Esophagus squamous epithelium (tissue), 5 donors: Measurements from ENCODE around the gene GPR161. TPM values are rescaled to one million over a fixed set of nuclear protein-coding genes. Genes with fewer than 3 reads are reported as not detected.
A peak's percentile ranks its signal among the peaks of the same experiment; 100 is the strongest.

Experiments used
- DNase-seq: peaks from one replicate; lab custom pipeline; 2025; lab: John Stamatoyannopoulos, UW
- H3K27ac ChIP-seq, 4 donors: fragments of 200-600 bp; sonication (generic); one replicate each; pipeline ENCODE4 v1.5.1; 2016 to 2019; ENCODE audit warnings: mild to moderate bottlenecking in 1 of 4
- H3K27me3 ChIP-seq, 4 donors: fragments of 200-600 bp; sonication (generic); 1 replicate in 3 of 4; 2 replicates in 1 of 4; pipeline versions ENCODE4 v1.5.1 to v1.6.0; 2017 to 2021; ENCODE audit warnings: antibody characterized with exemption in 1 of 4
- H3K36me3 ChIP-seq, 3 donors: fragments of 200-600 bp; sonication (generic); one replicate each; pipeline ENCODE4 v1.5.1; 2016 to 2019
- H3K4me1 ChIP-seq, 3 donors: fragments of 200-600 bp; sonication (generic); one replicate each; pipeline ENCODE4 v1.5.1; 2017 to 2019
- H3K4me3 ChIP-seq, 4 donors: fragments of 200-600 bp; sonication (generic); 1 replicate in 3 of 4; 2 replicates in 1 of 4; pipeline ENCODE4 v1.5.1; 2016 to 2019; ENCODE audit warnings: mild to moderate bottlenecking in 2 of 4, moderate library complexity in 1 of 4
- H3K9me3 ChIP-seq, 3 donors: fragments of 200-600 bp; sonication (generic); one replicate each; pipeline ENCODE4 v1.5.1; 2016 to 2019
- POLR2A ChIP-seq, 4 donors: fragments of 450-650 bp; IDR thresholded peaks; one replicate each; pipeline ENCODE4 v1.6.1; 2017; ENCODE audit warnings: antibody characterized with exemption in 4 of 4, mild to moderate bottlenecking in 4 of 4, moderate library complexity in 3 of 4
- WGBS, 2 donors: methylation state at CpG; one replicate each; pipeline ENCODE4 v1.1.5; 2018; 5-methylcytosine and 5-hydroxymethylcytosine counted together
- intact Hi-C: fragments of 100-400 bp; cut with DNase I; formaldehyde crosslinking; loops from one replicate; pipeline ENCODE4 v1.15.0; 2022
- total RNA-seq, 4 donors: library from RNA; depleted of rRNA; stranded (reverse); fragments of >200 nt; gene quantifications; one replicate each; pipeline ENCODE4 v1.1.0, GENCODE V29; 2016
- TF ChIP-seq, protein P1 (sequence below), 6 experiments: fragments of 450-650 bp in 4 of 6; fragments of 200-600 bp in 2 of 6; sonication (generic) in 2 of 6; IDR thresholded peaks; one replicate each; pipeline ENCODE4 v1.5.1; 2016 to 2019; ENCODE audit warnings: antibody characterized with exemption in 6 of 6, mild to moderate bottlenecking in 4 of 6, moderate library complexity in 4 of 6
- donor health status: DM: yes; HTN: yes; CAD: no.

GPR161 gene
- total RNA-seq, 4 donors from 2014 or later: 1.7 to 12.2 (median 3.9) TPM

DNA sequence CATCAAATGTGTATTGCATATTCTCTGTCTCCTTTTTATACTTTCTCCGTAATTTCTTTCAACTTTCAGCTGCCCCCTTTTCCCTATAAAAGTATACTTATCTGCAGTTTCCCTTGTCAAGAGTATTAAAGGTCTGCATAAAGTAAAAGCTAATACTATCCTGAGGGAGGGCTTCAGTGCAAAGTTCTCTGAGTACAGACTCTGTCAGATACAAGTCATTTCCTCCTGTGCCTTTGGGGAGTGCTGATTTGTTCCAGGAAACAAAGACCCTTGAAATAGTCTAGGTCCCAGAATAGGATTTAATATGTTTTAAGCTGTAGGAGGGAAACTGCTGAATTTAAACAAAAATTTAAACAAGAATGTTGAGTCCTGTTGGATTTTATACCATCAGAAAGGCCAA lies 11.7 kb downstream of the GPR161 start:
- H3K36me3 ChIP-seq: peaks cover 0 to 7% (median 0%) of the 10 kb centered on the region in 3 donors
- no peak for TF ChIP-seq POLR2A (IDR thresholded peaks at IDR 0.05)
- TF ChIP-seq, protein P1, sequence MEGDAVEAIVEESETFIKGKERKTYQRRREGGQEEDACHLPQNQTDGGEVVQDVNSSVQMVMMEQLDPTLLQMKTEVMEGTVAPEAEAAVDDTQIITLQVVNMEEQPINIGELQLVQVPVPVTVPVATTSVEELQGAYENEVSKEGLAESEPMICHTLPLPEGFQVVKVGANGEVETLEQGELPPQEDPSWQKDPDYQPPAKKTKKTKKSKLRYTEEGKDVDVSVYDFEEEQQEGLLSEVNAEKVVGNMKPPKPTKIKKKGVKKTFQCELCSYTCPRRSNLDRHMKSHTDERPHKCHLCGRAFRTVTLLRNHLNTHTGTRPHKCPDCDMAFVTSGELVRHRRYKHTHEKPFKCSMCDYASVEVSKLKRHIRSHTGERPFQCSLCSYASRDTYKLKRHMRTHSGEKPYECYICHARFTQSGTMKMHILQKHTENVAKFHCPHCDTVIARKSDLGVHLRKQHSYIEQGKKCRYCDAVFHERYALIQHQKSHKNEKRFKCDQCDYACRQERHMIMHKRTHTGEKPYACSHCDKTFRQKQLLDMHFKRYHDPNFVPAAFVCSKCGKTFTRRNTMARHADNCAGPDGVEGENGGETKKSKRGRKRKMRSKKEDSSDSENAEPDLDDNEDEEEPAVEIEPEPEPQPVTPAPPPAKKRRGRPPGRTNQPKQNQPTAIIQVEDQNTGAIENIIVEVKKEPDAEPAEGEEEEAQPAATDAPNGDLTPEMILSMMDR (IDR thresholded peaks at IDR 0.05): no peak
- no peak overlapping the region for H3K4me3 ChIP-seq
- intact Hi-C loops: no loop called here
- no peak overlapping the region for H3K27ac ChIP-seq
- WGBS, 2 donors: 93 to 94% methylated on average over 1 of the region's 1 CpG
- H3K9me3 ChIP-seq: no peaks in the 10 kb centered on the region
- DNase-seq: no peak
- no peaks in the 10 kb centered on the region for H3K27me3 ChIP-seq
- peaks cover 19 to 36% (median 20%) of the 10 kb centered on the region in 3 donors for H3K4me1 ChIP-seq

DNA sequence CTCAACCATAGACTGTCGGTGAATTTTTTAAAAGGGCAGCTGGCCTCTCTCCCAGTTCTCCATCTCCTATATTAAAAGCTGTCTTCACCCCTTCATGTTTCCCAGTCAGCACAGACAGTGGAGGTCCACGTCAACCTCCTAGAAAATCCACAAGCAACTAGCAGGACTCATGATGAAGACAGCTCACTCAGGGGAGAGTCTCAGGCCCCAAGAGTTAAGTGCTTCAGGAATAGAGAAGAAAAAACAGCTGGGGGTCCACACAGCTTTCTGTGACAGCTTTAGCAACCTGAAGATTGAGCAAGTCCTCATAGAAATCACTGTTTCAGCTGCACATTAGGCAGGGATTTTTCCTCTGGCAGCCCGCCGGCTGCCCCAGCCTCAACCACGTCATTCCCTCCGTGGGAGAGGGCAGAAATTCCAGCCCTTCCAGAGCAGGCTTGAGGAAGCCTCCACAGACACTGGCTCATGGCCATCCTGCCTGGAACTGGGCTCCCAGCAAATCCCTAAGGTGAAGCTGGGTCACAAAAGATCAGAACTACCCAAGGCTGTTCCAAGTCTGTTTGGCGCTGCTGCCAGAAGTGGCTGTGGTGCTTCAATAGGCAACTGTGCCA lies 15.2 kb downstream of the GPR161 start:
- Histone ChIP-seq H3K4me1 (peaks cover 19 to 41% (median 20%) of the 10 kb centered on the region in 3 donors), H3K27ac (peak overlapping the region; percentile 46 to 79 (median 68)), H3K27me3 (no peaks in the 10 kb centered on the region), H3K9me3 (no peaks in the 10 kb centered on the region), H3K4me3 (peak overlapping the region in 1 of 4 donors; percentile 19), H3K36me3 (peaks cover 0 to 5% (median 0%) of the 10 kb centered on the region in 3 donors)
- DNase-seq: no peak
- intact Hi-C loops: no loop called here
- TF ChIP-seq, protein P1 (IDR thresholded peaks at IDR 0.05): no peak
- no peak for TF ChIP-seq POLR2A (IDR thresholded peaks at IDR 0.05)
- 43% methylated on average over 5 of the region's 7 CpGs; no CpG with 5 or more reads in 1 of the 2 donors for WGBS, 2 donors

DNA sequence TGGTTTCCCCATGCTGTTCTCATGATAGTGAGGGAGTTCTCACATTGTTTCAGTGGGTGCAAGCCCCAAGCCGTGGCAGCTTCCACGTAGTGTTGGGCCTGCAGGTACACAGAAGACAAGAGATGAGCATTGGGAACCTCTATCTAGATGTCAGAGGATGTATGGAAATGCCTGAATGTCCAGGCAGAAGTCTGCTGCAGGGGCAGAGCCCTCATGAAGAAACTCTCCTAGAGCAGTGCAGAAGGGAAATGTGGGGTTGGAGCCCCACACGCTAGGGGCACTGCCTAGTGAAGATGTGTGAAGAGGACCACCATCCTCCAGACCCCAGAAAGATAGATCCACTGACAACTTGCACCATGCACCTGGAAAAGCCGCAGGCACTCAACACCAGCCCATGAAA lies 17.0 kb downstream of the GPR161 start:
- intact Hi-C loops: no loop called here
- TF ChIP-seq, protein P1 (IDR thresholded peaks at IDR 0.05): no peak
- TF ChIP-seq POLR2A (IDR thresholded peaks at IDR 0.05): no peak
- Histone ChIP-seq H3K4me3 (no peak overlapping the region), H3K27me3 (no peaks in the 10 kb centered on the region), H3K4me1 (peaks cover 20 to 58% (median 25%) of the 10 kb centered on the region in 3 donors), H3K36me3 (peaks cover 0 to 5% (median 0%) of the 10 kb centered on the region in 3 donors), H3K27ac (no peak overlapping the region), H3K9me3 (no peaks in the 10 kb centered on the region)
- DNase-seq: no peak
- WGBS, 2 donors: 89 to 97% methylated on average over 3 to 4 of the region's 4 CpGs

DNA sequence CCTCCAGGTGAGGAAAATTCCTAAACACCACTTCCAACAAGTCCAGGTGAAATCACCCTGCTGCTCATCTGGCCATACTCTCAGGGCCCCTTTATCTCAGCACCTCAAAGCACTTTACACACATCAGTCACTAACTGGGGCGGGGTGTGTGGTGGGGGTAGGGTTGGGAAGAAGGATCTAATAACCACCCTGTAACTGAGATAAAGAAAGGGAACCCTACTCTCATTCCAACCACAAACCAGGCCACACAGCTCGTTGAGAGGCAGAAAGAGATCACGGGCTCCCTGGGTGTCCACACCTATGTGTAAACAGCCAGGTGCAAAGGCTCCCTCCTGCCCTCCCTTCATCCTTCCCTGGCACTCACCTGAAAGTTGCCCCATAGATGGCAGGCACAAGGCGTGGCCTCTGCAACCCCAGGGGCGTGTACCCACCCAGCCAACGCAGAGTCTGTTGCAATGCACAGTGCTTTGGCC lies 20.4 kb downstream of the GPR161 start:
- H3K4me1 ChIP-seq: peaks cover 8 to 56% (median 13%) of the 10 kb centered on the region in 3 donors
- H3K36me3 ChIP-seq: peaks cover 0 to 5% (median 0%) of the 10 kb centered on the region in 3 donors
- 24 to 65% methylated on average over 5 of the region's 6 CpGs for whole genome bisulfite sequencing, 2 donors
- no peaks in the 10 kb centered on the region for H3K27me3 ChIP-seq
- no peak for DNase-seq
- TF ChIP-seq POLR2A (IDR thresholded peaks at IDR 0.05): no peak
- TF ChIP-seq, protein P1 (IDR thresholded peaks at IDR 0.05): no peak
- peak overlapping the region in 1 of 4 donors; percentile 36 for H3K27ac ChIP-seq
- intact Hi-C loops: no loop called here
- H3K9me3 ChIP-seq: no peaks in the 10 kb centered on the region
- no peak overlapping the region for H3K4me3 ChIP-seq

DNA sequence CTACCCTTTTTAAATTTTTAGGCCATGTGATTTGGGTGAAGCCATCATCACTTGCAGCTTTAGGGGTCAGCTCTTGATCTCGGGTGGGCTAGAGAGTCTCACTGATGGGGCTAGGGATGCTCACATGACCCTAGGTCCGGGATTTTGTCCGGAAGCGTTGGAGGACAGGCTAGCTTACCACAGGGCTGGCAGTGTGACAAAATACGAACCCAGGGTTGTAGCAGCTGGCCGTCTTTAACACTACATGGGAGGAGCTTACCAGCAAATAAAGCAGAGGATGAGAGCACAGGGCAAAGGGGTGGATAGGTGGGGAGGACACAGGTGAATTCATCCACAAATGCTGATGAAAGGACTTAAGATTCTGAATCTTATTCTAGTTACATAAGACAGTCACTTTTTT lies 21.9 kb downstream of the GPR161 start:
- H3K36me3 ChIP-seq: peaks cover 0 to 5% (median 0%) of the 10 kb centered on the region in 3 donors
- TF ChIP-seq, protein P1 (IDR thresholded peaks at IDR 0.05): no peak
- no peak for TF ChIP-seq POLR2A (IDR thresholded peaks at IDR 0.05)
- peaks cover 0 to 45% (median 6%) of the 10 kb centered on the region in 3 donors for H3K4me1 ChIP-seq
- H3K27me3 ChIP-seq: no peaks in the 10 kb centered on the region
- H3K9me3 ChIP-seq: no peaks in the 10 kb centered on the region
- intact Hi-C loops: no loop called here
- no peak for DNase-seq
- H3K27ac ChIP-seq: no peak overlapping the region
- H3K4me3 ChIP-seq: no peak overlapping the region
- WGBS, 2 donors: 59 to 80% methylated on average over 6 of the region's 6 CpGs
